Muscle of leg (tissue), 11 donors: ENCODE results near the gene ALX4. TPM values are rescaled to one million over a fixed set of nuclear protein-coding genes. Genes with fewer than 3 reads are reported as not detected.
A peak's percentile ranks its signal among the peaks of the same experiment; 100 is the strongest.

Experiments
- DNase-seq: peaks from one replicate; pipeline ENCODE4 v3.0.0; 2013
- H3K27ac ChIP-seq: one replicate; pipeline ENCODE4 v1.5.1; 2013; ENCODE audit warnings: mild to moderate bottlenecking, low read length, control low read depth
- H3K27me3 ChIP-seq: one replicate; pipeline ENCODE4 v1.6.1; 2013; ENCODE audit warnings: low read length; ENCODE audit not compliant: control insufficient read depth, insufficient read depth
- H3K36me3 ChIP-seq: one replicate; pipeline ENCODE4 v1.6.1; 2013; ENCODE audit warnings: low read length; ENCODE audit not compliant: control insufficient read depth, insufficient read depth
- H3K4me1 ChIP-seq: one replicate; pipeline ENCODE4 v1.6.1; 2013; ENCODE audit warnings: low read length; ENCODE audit not compliant: control insufficient read depth, insufficient read depth
- H3K4me3 ChIP-seq: one replicate; pipeline ENCODE4 v1.5.1; 2013; ENCODE audit warnings: low read length, control low read depth
- H3K9me3 ChIP-seq: replicated peaks from 2 replicates; pipeline ENCODE4 v1.6.1; 2013; ENCODE audit warnings: low read depth, low read length; ENCODE audit not compliant: control insufficient read depth
- WGBS: methylation state at CpG from one replicate; pipeline ENCODE4 v1.1.5; 2013; ENCODE audit warnings: missing lambda C conversion rate; ENCODE audit not compliant: insufficient coverage; 5-methylcytosine and 5-hydroxymethylcytosine counted together
- polyA plus RNA-seq, 8 donors: library from polyadenylated mRNA; unstranded; fragments of 120-200 nt; gene quantifications; one replicate each; pipeline versions ENCODE4 v1.2.1 to v1.2.3, GENCODE V29; 2013; ENCODE audit warnings: inconsistent platforms in 1 of 8, low replicate concordance in 1 of 8; ENCODE audit not compliant: insufficient read length in 8 of 8, insufficient read depth in 1 of 8
- total RNA-seq: library from RNA; stranded (reverse); fragments of 120-200 nt; gene quantifications from one replicate; pipeline ENCODE4 v1.2.4, GENCODE V29; 2013

ALX4 gene
- total and polyA plus RNA-seq, 9 donors = 0.96 to 6.7 (median 3.7) TPM

DNA sequence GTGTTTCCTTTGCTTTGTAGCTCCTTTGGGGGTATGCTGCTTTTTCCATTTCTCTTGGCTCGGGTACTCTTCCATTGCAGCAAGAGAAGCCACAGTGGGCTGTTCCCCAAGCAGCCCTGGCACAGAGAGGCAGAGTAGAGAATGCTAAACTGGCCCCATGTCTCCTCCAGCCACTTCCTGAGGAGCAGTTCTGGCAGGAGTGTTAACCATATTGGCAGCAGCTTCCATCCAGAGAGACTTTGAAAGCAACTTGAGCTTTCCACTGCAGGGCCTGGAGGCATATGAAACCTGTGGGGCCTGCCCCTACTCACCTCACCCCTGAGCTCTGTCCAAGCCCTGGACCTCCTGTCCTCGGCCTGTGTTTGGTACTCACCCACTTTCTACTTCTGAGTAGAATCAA is 61.8 kb downstream of the ALX4 start:
- 49% methylated on average over 2 of the region's 2 CpGs for WGBS
- Histone ChIP-seq H3K27ac (no peak overlapping the region), H3K4me1 (peaks cover 38% of the 10 kb centered on the region), H3K36me3 (peaks cover 6% of the 10 kb centered on the region), H3K9me3 (peaks cover 12% of the 10 kb centered on the region), H3K27me3 (no peaks in the 10 kb centered on the region), H3K4me3 (no peak overlapping the region)
- DNase-seq = no peak

DNA sequence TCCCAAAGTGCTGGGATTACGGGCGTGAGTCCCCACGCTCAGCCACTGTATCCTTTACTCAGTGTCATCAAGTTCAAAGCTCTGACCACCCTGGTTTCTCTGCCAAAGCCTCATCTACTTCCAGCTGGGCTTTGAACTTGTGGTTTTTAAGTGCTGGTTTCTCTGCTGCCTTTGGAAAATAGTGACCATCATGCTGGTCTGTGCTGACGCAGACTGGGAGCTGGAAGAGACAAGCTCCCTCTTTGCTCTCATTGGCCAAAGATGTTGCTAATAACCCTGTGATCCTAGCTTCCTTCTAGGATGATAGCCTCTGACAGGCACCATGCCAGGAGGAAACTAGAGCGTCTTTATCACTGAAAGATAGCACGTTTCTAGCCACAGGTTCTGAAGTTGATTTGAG is 62.4 kb downstream of the ALX4 start:
- WGBS = 89% methylated on average over 4 of the region's 6 CpGs
- no peak overlapping the region for H3K4me3 ChIP-seq
- H3K27ac ChIP-seq = no peak overlapping the region
- peaks cover 6% of the 10 kb centered on the region for H3K36me3 ChIP-seq
- H3K4me1 ChIP-seq = peaks cover 41% of the 10 kb centered on the region
- no peaks in the 10 kb centered on the region for H3K27me3 ChIP-seq
- peaks cover 7% of the 10 kb centered on the region for H3K9me3 ChIP-seq
- DNase-seq = no peak

DNA sequence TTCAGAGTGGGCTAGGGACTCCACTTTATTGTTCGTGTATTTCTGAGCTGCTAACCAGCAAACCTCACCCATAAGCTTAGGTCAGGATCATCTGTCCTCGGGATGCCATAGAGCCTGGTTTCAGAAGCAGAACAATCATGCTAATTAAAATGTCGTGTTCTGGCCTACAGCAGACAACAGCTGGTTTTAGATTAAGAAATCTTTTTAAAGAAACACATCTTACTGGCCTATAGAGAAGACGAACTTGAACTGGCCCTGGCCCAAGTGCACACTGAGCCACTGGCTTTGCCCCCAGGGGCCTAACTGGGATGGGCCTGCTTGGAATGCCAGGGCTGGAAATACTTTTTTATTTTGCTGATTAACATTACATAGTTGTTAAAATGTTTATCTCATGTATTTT is 63.2 kb downstream of the ALX4 start:
- 27% methylated on average over 1 of the region's 4 CpGs for WGBS
- Histone ChIP-seq H3K4me1 (peaks cover 47% of the 10 kb centered on the region), H3K27me3 (no peaks in the 10 kb centered on the region), H3K9me3 (no peaks in the 10 kb centered on the region), H3K36me3 (peaks cover 6% of the 10 kb centered on the region), H3K27ac (no peak overlapping the region), H3K4me3 (no peak overlapping the region)
- DNase-seq = peak; percentile 68

DNA sequence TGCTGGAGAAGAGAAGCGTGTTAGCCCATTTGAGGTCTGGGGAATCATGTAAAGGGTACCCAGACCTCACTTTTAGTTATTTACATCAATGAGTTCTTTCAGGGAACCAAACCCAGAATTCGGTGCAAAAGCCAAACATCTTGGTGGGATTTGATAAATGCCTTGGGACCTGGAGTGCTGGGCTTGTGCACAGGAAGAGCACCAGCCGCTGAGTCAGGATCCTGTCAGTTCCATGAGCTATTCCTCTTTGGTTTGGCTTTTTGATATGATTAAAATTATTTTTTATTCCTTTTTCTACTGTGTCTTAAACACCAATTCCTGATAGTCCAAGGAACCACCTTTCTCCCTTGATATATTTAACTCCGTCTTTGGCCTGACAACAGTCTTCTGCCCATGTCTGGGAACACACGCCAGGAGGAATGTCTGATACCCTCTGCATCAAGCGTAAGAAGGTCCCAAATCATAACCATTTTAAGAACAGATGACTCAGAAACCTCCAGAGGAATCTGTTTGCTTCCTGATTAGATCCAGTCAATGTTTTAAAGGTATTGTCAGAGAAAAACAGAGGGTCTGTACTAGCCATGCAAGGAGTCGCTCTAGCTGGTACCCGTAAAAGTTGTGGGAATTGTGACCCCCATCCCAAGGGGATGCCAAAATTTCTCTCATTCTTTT is 65.2 kb downstream of the ALX4 start:
- Histone ChIP-seq H3K4me1 (peaks cover 52% of the 10 kb centered on the region), H3K27ac (no peak overlapping the region), H3K9me3 (no peaks in the 10 kb centered on the region), H3K4me3 (no peak overlapping the region), H3K27me3 (no peaks in the 10 kb centered on the region), H3K36me3 (no peaks in the 10 kb centered on the region)
- DNase-seq = no peak
- WGBS = 86% methylated on average over 1 of the region's 8 CpGs

GRCh38 chr11:44243595-44244343 is 66.2 kb downstream of the ALX4 start:
- Histone ChIP-seq H3K27me3 (no peaks in the 10 kb centered on the region), H3K9me3 (no peaks in the 10 kb centered on the region), H3K36me3 (no peaks in the 10 kb centered on the region), H3K4me3 (no peak overlapping the region), H3K4me1 (peaks cover 52% of the 10 kb centered on the region), H3K27ac (no peak overlapping the region)
- WGBS = 57% methylated on average over 2 of the region's 6 CpGs
- DNase-seq = peak; percentile 51

- Histone ChIP-seq H3K4me1 (peaks cover 46% of the 10 kb centered on the region), H3K9me3 (no peaks in the 10 kb centered on the region), H3K36me3 (no peaks in the 10 kb centered on the region), H3K27me3 (no peaks in the 10 kb centered on the region), H3K27ac (no peak overlapping the region), H3K4me3 (no peak overlapping the region)
- no CpG with 5 or more reads among the region's 5 CpGs for WGBS
- no peak for DNase-seq
These were observed 66.9 kb downstream of the ALX4 start for GRCh38 chr11:44243086-44243485.

DNA sequence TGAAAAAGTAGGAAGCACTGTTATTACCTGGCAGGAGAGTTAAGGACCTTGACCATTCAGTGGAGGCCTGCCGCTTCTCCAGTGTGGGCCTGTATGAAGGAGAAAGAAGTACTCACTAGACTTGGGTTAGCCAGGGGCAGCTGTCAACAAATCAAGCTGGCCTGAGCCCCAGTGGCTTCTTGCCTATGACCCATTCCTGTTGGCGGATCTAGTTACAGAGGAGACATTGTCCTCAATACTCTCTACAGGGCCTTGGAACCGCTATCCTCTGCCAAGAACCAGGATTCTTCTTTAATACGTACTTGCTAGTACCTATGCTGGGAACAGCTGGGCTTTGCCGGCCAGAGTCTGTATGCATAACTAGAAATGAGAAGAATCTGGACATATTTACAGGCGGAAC is 68.1 kb downstream of the ALX4 start:
- Histone ChIP-seq H3K9me3 (no peaks in the 10 kb centered on the region), H3K4me1 (peaks cover 37% of the 10 kb centered on the region), H3K36me3 (no peaks in the 10 kb centered on the region), H3K27me3 (no peaks in the 10 kb centered on the region), H3K4me3 (no peak overlapping the region), H3K27ac (peak overlapping the region; percentile 75)
- DNase-seq = peak; percentile 80
- WGBS = 69% methylated on average over 2 of the region's 6 CpGs

GRCh38 chr11:44237156-44237555 is 72.8 kb downstream of the ALX4 start:
- Histone ChIP-seq H3K9me3 (no peaks in the 10 kb centered on the region), H3K27me3 (no peaks in the 10 kb centered on the region), H3K4me1 (peaks cover 20% of the 10 kb centered on the region), H3K4me3 (no peak overlapping the region), H3K27ac (no peak overlapping the region), H3K36me3 (peaks cover 3% of the 10 kb centered on the region)
- WGBS = no CpG with 5 or more reads among the region's 1 CpG
- no peak for DNase-seq

- Histone ChIP-seq H3K27ac (no peak overlapping the region), H3K27me3 (no peaks in the 10 kb centered on the region), H3K9me3 (no peaks in the 10 kb centered on the region), H3K4me1 (peaks cover 11% of the 10 kb centered on the region), H3K36me3 (peaks cover 3% of the 10 kb centered on the region), H3K4me3 (no peak overlapping the region)
- DNase-seq = peak; percentile 64
- no CpG with 5 or more reads among the region's 2 CpGs for WGBS
These were observed 73.6 kb downstream of the ALX4 start for GRCh38 chr11:44236296-44236695.

DNA sequence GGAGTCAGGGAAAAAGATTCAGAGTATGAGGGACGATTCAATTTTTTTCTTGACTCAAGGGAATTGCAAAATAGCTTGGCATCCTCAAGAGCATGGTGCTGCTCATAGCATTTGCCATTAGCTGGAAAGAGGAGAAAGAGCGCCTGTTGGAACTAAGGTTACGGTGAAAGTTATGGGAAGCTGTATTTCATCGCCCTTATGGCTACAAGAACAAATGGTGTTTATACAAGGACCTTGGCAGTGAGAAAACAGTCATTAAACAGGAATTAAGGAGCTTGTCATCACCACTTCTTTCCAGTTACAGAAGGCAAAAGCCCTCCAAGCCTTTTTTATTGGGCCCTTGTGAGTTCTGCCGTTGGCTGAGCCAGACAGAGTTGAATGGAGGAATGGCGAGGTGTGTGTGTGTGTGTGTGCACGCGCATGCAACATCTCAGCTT is 74.2 kb downstream of the ALX4 start:
- Histone ChIP-seq H3K9me3 (no peaks in the 10 kb centered on the region), H3K27ac (no peak overlapping the region), H3K27me3 (no peaks in the 10 kb centered on the region), H3K36me3 (peaks cover 3% of the 10 kb centered on the region), H3K4me1 (peaks cover 11% of the 10 kb centered on the region), H3K4me3 (no peak overlapping the region)
- DNase-seq = peak; percentile 86
- 37% methylated on average over 4 of the region's 8 CpGs for WGBS
